RWPE1 (cell line): ENCODE measurements around the gene PKD1L1.

Source experiments
- CTCF ChIA-PET: fragments of 350-600 bp; sonication (Branson Sonifier 250); formaldehyde crosslinking; extraction: SDS; loops from one replicate; lab custom pipeline; 2021; lab: Yijun Ruan, JAX
- POLR2A ChIA-PET: fragments of 400-600 bp; formaldehyde crosslinking; extraction: SDS; loops from one replicate; lab custom pipeline; 2020; ENCODE audit warnings: antibody characterized with exemption; ENCODE audit not compliant: low non-redundant PET; lab: Yijun Ruan, JAX
- DNase-seq: peaks from one replicate; pipeline ENCODE4 v3.0.0; 2012; ENCODE audit warnings: low spot score
- H3K27ac ChIP-seq: fragments of 450-650 bp; 2 replicates; pipeline ENCODE4 v1.5.1; 2017
- CTCF ChIP-seq: fragments of 450-650 bp; conservative IDR thresholded peaks from 2 replicates; pipeline ENCODE4 v1.5.1; 2017; ENCODE audit warnings: low read depth, mild to moderate bottlenecking

The PKD1L1 gene

GRCh38 chr7:47787249-47788069 is 160.8 kb downstream of the PKD1L1 start:
- peak overlapping the region; percentile 98 for H3K27ac ChIP-seq

GRCh38 chr7:47786557-47787248 is 161.6 kb downstream of the PKD1L1 start:
- ChIA-PET CTCF (interaction anchor here (0.6 kb wide), 1 partner anchor 343 kb away, joined by 5 read pairs; no protein-coding TSS in a partner anchor), POLR2A (no interaction called here)
- DNase-seq, result peak; percentile 90
- peak overlapping the region; percentile 98 for H3K27ac ChIP-seq
- no peak for TF ChIP-seq CTCF

More at GRCh38 chr7:47787249-47788069, 160.8 kb downstream of the PKD1L1 start:
- TF ChIP-seq CTCF, result no peak
- ChIA-PET POLR2A (no interaction called here), CTCF (no interaction called here)
- no peak for DNase-seq

GRCh38 chr7:47785923-47786556 is 162.2 kb downstream of the PKD1L1 start:
- POLR2A ChIA-PET, result interaction anchor here (0.7 kb wide), 1 partner anchor 251 kb away, joined by 4 read pairs; no protein-coding TSS in a partner anchor
- peak overlapping the region; percentile 98 for H3K27ac ChIP-seq
- no peak for TF ChIP-seq CTCF
- CTCF ChIA-PET, result interaction anchor here (0.6 to 1.6 kb wide), 3 partner anchors 109 to 519 kb away, joined by 3 to 5 read pairs (median 4); no protein-coding TSS in a partner anchor
- no peak for DNase-seq

- peak overlapping the region; percentile 98 for H3K27ac ChIP-seq
- no peak for TF ChIP-seq CTCF
- ChIA-PET POLR2A (no interaction called here), CTCF (interaction anchor here (0.7 kb wide), 1 partner anchor 52 kb away, joined by 3 read pairs; no protein-coding TSS in a partner anchor)
- peak; percentile 70 for DNase-seq
These were observed 164.6 kb downstream of the PKD1L1 start for GRCh38 chr7:47783456-47784223.

- ChIA-PET CTCF (interaction anchor here (0.7 kb wide), 1 partner anchor 51 kb away, joined by 3 read pairs; no protein-coding TSS in a partner anchor), POLR2A (no interaction called here)
- DNase-seq, result no peak
- H3K27ac ChIP-seq, result no peak overlapping the region
- TF ChIP-seq CTCF, result no peak
These were observed 165.5 kb downstream of the PKD1L1 start for GRCh38 chr7:47782792-47783191.
